Transverse colon (tissue), 3 donors: ENCODE measurements around the gene GRIA4.

Experiments used
- CTCF ChIP-seq, 5 experiments: fragments of 200-600 bp in 3 of 5; fragments of 450-650 bp in 2 of 5; sonication (generic) in 3 of 5; IDR thresholded peaks; 1 replicate in 2 of 5; 2 replicates in 3 of 5; pipeline ENCODE4 v1.5.1; 2016 to 2017; ENCODE audit warnings: antibody characterized with exemption in 5 of 5, inconsistent platforms in 3 of 5, mild to moderate bottlenecking in 2 of 5, moderate library complexity in 1 of 5
- POLR2A ChIP-seq: fragments of 450-650 bp; IDR thresholded peaks from one replicate; pipeline ENCODE4 v1.6.1; 2016; ENCODE audit warnings: antibody characterized with exemption, mild to moderate bottlenecking, moderate library complexity

- TF ChIP-seq CTCF (IDR thresholded peaks at IDR 0.05) (no peak), POLR2A (no peak)
Measured at GRCh38 chr11:105867742-105868141, 257.9 kb downstream of the GRIA4 start.
